Measurements from ENCODE around the gene NOTO. TPM values are rescaled to one million over a fixed set of nuclear protein-coding genes. Genes with fewer than 3 reads are reported as not detected.

Gene NOTO
- total and polyA plus RNA-seq, 2 donors (not counting 1 experiment from before 2014, with no cell fraction given) = not detected

DNA sequence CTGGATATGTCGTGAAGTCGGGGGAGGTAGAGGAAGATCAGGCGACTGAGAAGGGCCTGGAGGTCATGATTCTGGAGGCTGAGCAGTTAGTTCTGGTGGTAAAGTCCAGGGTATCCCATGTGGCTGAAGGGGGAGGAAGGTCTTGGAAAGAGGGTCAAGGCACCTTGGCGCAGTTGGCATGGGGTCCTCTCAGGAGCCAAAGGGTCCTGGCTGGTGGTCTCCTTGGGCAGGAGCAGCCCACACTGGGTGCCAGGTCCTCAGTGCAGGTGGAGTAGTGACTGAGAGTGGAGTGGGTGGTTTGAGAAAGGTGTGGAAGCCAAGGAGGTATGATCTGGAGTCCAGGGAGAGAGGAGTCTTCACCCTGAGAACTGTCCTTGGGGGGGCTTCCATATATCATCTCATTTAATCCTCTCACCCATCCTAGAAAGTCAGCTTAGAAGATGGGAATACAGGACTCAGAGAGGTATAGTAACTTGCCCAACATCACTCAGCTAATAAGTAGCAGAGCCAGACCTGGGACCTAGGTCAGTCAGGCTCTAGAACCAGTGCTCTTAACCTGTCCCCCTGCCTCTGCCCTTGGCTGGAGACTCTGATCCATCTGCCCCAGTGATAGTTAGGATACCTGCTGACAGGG, 57.4 kb downstream of the NOTO start:
- no peak overlapping the region for H3K9ac ChIP-seq (ENCODE audit: low read length)
- H3K4me2 ChIP-seq (replicated peaks; ENCODE audit: low read depth, low read length, poor library complexity, severe bottlenecking) = no peak overlapping the region
- no peak overlapping the region for H3K27ac ChIP-seq (ENCODE audit: low read length in 2 of 2)
- no peaks in the 10 kb centered on the region for H3K9me3 ChIP-seq (ENCODE audit: control extremely low read depth in 1 of 3, control insufficient read depth in 2 of 3, insufficient read depth in 1 of 3, low read length in 2 of 3)
- no peak overlapping the region for H2AFZ ChIP-seq (ENCODE audit: insufficient read depth, low read depth, low read length, poor library complexity, severe bottlenecking)
- DNase-seq (no peak), ATAC-seq (ENCODE audit: low read depth) (no peak)
- Mint-ChIP-seq H3K27ac (no peak overlapping the region), H3K9me3 (ENCODE audit: insufficient read depth) (no peaks in the 10 kb centered on the region), H3K27me3 (no peaks in the 10 kb centered on the region), H3K4me1 (no peaks in the 10 kb centered on the region), H3K4me3 (no peak overlapping the region)
- H3K36me3 ChIP-seq (replicated peaks in 1 of 2; ENCODE audit: control extremely low read depth in 1 of 2, control insufficient read depth in 1 of 2, extremely low read depth in 1 of 2, insufficient read depth in 2 of 2, low read length in 1 of 2) = peaks cover 0 to 30% of the 10 kb centered on the region in 2 experiments
- H3K27me3 ChIP-seq (replicated peaks in 1 of 4; ENCODE audit: control extremely low read depth in 1 of 4, control insufficient read depth in 3 of 4, insufficient read depth in 4 of 4, low read length in 3 of 4) = no peaks in the 10 kb centered on the region
- no peak overlapping the region for H3K4me3 ChIP-seq (ENCODE audit: control extremely low read depth in 1 of 5, extremely low read depth in 1 of 5, insufficient read depth in 1 of 5, low read depth in 2 of 5, low read length in 4 of 5)
- H3K79me2 ChIP-seq (ENCODE audit: control insufficient read depth, insufficient read depth, low read length) = no peaks in the 10 kb centered on the region
- intact Hi-C loops (cut with micrococcal nuclease) = no loop called here
- 82% methylated on average over 4 of the region's 4 CpGs for WGBS (ENCODE audit: insufficient coverage)
- H4K20me1 ChIP-seq (ENCODE audit: control insufficient read depth, insufficient read depth, low read length, poor library complexity, severe bottlenecking) = no peaks in the 10 kb centered on the region
- POLR2A ChIA-PET = no interaction called here
- CTCF ChIA-PET = no interaction called here
- H3K4me1 ChIP-seq (ENCODE audit: control insufficient read depth in 2 of 2, insufficient read depth in 2 of 2, low read length in 2 of 2) = no peaks in the 10 kb centered on the region
- TF ChIP-seq, protein P1, sequence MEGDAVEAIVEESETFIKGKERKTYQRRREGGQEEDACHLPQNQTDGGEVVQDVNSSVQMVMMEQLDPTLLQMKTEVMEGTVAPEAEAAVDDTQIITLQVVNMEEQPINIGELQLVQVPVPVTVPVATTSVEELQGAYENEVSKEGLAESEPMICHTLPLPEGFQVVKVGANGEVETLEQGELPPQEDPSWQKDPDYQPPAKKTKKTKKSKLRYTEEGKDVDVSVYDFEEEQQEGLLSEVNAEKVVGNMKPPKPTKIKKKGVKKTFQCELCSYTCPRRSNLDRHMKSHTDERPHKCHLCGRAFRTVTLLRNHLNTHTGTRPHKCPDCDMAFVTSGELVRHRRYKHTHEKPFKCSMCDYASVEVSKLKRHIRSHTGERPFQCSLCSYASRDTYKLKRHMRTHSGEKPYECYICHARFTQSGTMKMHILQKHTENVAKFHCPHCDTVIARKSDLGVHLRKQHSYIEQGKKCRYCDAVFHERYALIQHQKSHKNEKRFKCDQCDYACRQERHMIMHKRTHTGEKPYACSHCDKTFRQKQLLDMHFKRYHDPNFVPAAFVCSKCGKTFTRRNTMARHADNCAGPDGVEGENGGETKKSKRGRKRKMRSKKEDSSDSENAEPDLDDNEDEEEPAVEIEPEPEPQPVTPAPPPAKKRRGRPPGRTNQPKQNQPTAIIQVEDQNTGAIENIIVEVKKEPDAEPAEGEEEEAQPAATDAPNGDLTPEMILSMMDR (IDR thresholded peaks at IDR 0.05) = no peak
- no peak for TF ChIP-seq EZH2 (IDR thresholded peaks at IDR 0.05; ENCODE audit: borderline replicate concordance, insufficient read depth, low read depth, low read length, poor library complexity, severe bottlenecking)

DNA sequence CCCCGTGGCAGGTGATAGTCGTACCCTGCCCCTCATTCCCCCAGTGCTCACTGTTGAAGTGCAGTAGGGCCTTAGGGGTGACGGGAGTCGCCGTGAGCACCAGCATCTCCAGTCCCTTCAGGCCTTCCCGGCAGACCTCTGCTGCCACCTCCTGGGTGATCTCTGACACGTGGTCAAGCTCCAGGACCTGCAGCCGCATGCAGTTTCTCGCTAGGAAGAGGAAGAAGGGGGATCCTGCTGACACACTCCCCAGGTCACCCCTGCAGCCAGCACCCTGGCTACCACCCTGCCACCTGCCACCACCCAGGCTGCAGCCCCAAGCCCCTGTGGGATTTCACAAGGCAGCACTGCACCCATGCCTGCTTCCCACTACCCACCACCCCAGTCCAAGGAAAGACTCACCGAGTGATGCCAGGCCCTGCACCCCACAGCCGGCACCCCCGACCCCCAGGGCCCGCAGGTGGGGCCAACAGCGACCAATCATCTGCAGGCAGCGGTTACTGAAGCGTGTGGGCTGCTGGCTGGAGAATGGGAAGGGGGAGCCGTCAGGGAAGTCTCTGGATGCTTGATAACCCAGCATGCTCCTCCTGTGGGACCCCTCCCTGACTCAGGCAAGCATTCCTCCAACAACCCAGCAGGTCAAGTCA, 58.1 kb downstream of the NOTO start:
- Histone ChIP-seq H3K36me3 (replicated peaks in 1 of 2; ENCODE audit: control extremely low read depth in 1 of 2, control insufficient read depth in 1 of 2, extremely low read depth in 1 of 2, insufficient read depth in 2 of 2, low read length in 1 of 2) (peaks cover 0 to 30% of the 10 kb centered on the region in 2 experiments), H3K79me2 (ENCODE audit: control insufficient read depth, insufficient read depth, low read length) (no peaks in the 10 kb centered on the region), H3K9ac (ENCODE audit: low read length) (no peak overlapping the region), H3K27ac (ENCODE audit: low read length in 2 of 2) (no peak overlapping the region), H3K9me3 (ENCODE audit: control extremely low read depth in 1 of 3, control insufficient read depth in 2 of 3, insufficient read depth in 1 of 3, low read length in 2 of 3) (no peaks in the 10 kb centered on the region), H3K4me2 (replicated peaks; ENCODE audit: low read depth, low read length, poor library complexity, severe bottlenecking) (no peak overlapping the region), H3K4me1 (ENCODE audit: control insufficient read depth in 2 of 2, insufficient read depth in 2 of 2, low read length in 2 of 2) (no peaks in the 10 kb centered on the region), H2AFZ (ENCODE audit: insufficient read depth, low read depth, low read length, poor library complexity, severe bottlenecking) (no peak overlapping the region), H3K27me3 (replicated peaks in 1 of 4; ENCODE audit: control extremely low read depth in 1 of 4, control insufficient read depth in 3 of 4, insufficient read depth in 4 of 4, low read length in 3 of 4) (no peaks in the 10 kb centered on the region), H4K20me1 (ENCODE audit: control insufficient read depth, insufficient read depth, low read length, poor library complexity, severe bottlenecking) (no peaks in the 10 kb centered on the region), H3K4me3 (ENCODE audit: control extremely low read depth in 1 of 5, extremely low read depth in 1 of 5, insufficient read depth in 1 of 5, low read depth in 2 of 5, low read length in 4 of 5) (no peak overlapping the region)
- DNase-seq (no peak), ATAC-seq (ENCODE audit: low read depth) (no peak)
- TF ChIP-seq, protein P1 (IDR thresholded peaks at IDR 0.05) = no peak
- no peak for TF ChIP-seq EZH2 (IDR thresholded peaks at IDR 0.05; ENCODE audit: borderline replicate concordance, insufficient read depth, low read depth, low read length, poor library complexity, severe bottlenecking)
- Mint-ChIP-seq H3K4me3 (no peak overlapping the region), H3K9me3 (ENCODE audit: insufficient read depth) (no peaks in the 10 kb centered on the region), H3K4me1 (no peaks in the 10 kb centered on the region), H3K27ac (no peak overlapping the region), H3K27me3 (no peaks in the 10 kb centered on the region)
- POLR2A ChIA-PET = no interaction called here
- CTCF ChIA-PET = no interaction called here
- intact Hi-C loops (cut with micrococcal nuclease) = no loop called here
- 91% methylated on average over 16 of the region's 17 CpGs for WGBS (ENCODE audit: insufficient coverage)

All from B cell (primary cell).